ENCODE results near the gene CIB4.

DNA sequence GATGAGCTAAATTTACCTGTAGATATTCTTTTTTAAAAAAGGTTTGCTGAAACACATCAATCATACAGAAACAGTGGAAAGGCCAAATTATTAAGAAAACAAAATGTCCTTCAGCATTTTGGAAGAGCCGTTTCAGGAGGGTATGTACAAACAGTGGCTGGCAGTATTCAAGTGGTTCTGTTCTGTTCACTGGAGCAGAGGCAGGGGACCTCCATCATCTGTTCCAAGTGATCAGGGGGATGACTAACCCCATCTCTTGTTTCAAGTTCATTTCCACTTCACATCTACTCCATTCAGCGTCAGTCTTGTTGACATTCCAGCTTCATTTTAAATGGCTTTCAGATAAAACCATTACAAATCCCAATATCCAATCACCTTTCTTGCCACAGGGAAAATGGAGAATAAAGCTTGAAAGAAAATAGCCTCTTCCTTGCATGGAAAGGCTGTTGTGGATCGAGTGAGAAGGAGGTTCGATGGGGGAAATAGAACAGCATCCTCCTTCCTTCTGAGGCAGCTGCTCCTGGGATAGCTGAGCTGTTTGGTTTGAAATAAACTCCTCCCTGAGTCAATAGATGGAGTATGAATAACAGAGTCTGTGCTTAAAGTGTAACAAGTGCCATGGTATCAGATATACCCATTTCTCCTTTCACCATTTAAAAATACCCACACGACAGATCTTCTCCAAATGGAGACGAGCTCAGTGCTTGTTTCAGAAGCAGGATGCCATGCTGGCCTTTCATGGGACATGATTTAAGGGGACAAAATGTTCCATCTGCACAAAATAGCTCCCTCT is 99.6 kb downstream of the CIB4 start:
- TF ChIP-seq, protein P1, sequence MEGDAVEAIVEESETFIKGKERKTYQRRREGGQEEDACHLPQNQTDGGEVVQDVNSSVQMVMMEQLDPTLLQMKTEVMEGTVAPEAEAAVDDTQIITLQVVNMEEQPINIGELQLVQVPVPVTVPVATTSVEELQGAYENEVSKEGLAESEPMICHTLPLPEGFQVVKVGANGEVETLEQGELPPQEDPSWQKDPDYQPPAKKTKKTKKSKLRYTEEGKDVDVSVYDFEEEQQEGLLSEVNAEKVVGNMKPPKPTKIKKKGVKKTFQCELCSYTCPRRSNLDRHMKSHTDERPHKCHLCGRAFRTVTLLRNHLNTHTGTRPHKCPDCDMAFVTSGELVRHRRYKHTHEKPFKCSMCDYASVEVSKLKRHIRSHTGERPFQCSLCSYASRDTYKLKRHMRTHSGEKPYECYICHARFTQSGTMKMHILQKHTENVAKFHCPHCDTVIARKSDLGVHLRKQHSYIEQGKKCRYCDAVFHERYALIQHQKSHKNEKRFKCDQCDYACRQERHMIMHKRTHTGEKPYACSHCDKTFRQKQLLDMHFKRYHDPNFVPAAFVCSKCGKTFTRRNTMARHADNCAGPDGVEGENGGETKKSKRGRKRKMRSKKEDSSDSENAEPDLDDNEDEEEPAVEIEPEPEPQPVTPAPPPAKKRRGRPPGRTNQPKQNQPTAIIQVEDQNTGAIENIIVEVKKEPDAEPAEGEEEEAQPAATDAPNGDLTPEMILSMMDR (IDR thresholded peaks at IDR 0.05), result no peak
- TF ChIP-seq POLR2A (IDR thresholded peaks at IDR 0.05), result no peak
